WTC11 (cell line): ENCODE results near the gene NINJ2. TPM values are rescaled to one million over a fixed set of nuclear protein-coding genes. Genes with fewer than 3 reads are reported as not detected.

Experiments
- ATAC-seq: fragments of 200-7000 bp; cut with Tn5 transposase; 2 replicates; pipeline ENCODE4 v1.10.0; 2021; ENCODE audit warnings: mild to moderate bottlenecking, moderate library complexity
- CTCF ChIA-PET: fragments of 300-600 bp; sonication (Branson Sonifier 250); formaldehyde crosslinking; loops from one replicate; lab custom pipeline; 2021; ENCODE audit warnings: antibody characterized with exemption; lab: Charles Lee
- POLR2A ChIA-PET: fragments of 350-600 bp; sonication (Branson Sonifier 250); formaldehyde crosslinking; loops from one replicate; lab custom pipeline; 2021; ENCODE audit warnings: antibody characterized with exemption; lab: Charles Lee
- DNase-seq: peaks from one replicate; pipeline ENCODE4 v3.0.0; 2021; ENCODE audit warnings: low spot score
- H3K27ac Mint-ChIP-seq: 2 replicates; pipeline ENCODE4 v1.8.0; 2021; ENCODE audit warnings: mixed read lengths
- H3K27me3 Mint-ChIP-seq: 2 replicates; pipeline ENCODE4 v1.8.0; 2021; ENCODE audit warnings: low read depth, mild to moderate bottlenecking, moderate library complexity, mixed read lengths
- H3K36me3 Mint-ChIP-seq: 2 replicates; pipeline ENCODE4 v1.8.0; 2021; ENCODE audit warnings: mixed read lengths
- H3K4me1 Mint-ChIP-seq: 2 replicates; pipeline ENCODE4 v1.8.0; 2022; ENCODE audit warnings: mixed read lengths
- H3K4me3 Mint-ChIP-seq: 2 replicates; pipeline ENCODE4 v1.8.0; 2021; ENCODE audit warnings: mild to moderate bottlenecking, moderate library complexity, mixed read lengths
- H3K9me3 Mint-ChIP-seq: 2 replicates; pipeline ENCODE4 v1.8.0; 2021; ENCODE audit warnings: mixed read lengths
- AFF4 ChIP-seq: sonication (generic); formaldehyde crosslinking; IDR thresholded peaks from 2 replicates; pipeline ENCODE4 v1.8.1; 2023; ENCODE audit warnings: mild to moderate bottlenecking, missing genetic modification reagents, borderline replicate concordance
- ATF2 ChIP-seq: sonication (generic); formaldehyde crosslinking; IDR thresholded peaks from 2 replicates; pipeline ENCODE4 v1.8.1; 2022; ENCODE audit warnings: low read depth, missing genetic modification reagents, borderline replicate concordance
- ATF3 ChIP-seq: sonication (generic); formaldehyde crosslinking; conservative IDR thresholded peaks from 2 replicates; pipeline ENCODE4 v1.8.1; 2022; ENCODE audit warnings: mild to moderate bottlenecking, missing genetic modification reagents
- EMX1 ChIP-seq: fragments of 250-450 bp; sonication (Bioruptor Pico); IDR thresholded peaks from 2 replicates; pipeline ENCODE4 v1.8.0; 2021; ENCODE audit warnings: mild to moderate bottlenecking
- FOXK1 ChIP-seq: sonication (generic); formaldehyde crosslinking; IDR thresholded peaks from 2 replicates; pipeline ENCODE4 v1.8.0; 2022; ENCODE audit warnings: mild to moderate bottlenecking, moderate library complexity, missing genetic modification reagents
- HMGXB4 ChIP-seq: sonication (generic); formaldehyde crosslinking; IDR thresholded peaks from 2 replicates; pipeline ENCODE4 v1.8.1; 2023; ENCODE audit warnings: mild to moderate bottlenecking, moderate library complexity, missing genetic modification reagents
- IRF2 ChIP-seq: sonication (generic); formaldehyde crosslinking; IDR thresholded peaks from 2 replicates; pipeline ENCODE4 v1.8.0; 2022; ENCODE audit warnings: low read depth, missing genetic modification reagents, borderline replicate concordance
- KAT7 ChIP-seq: sonication (generic); formaldehyde crosslinking; IDR thresholded peaks from 2 replicates; pipeline ENCODE4 v1.8.1; 2023; ENCODE audit warnings: missing genetic modification reagents, mild to moderate bottlenecking, borderline replicate concordance
- NFYB ChIP-seq: sonication (generic); formaldehyde crosslinking; conservative IDR thresholded peaks from 2 replicates; pipeline ENCODE4 v1.8.0; 2022; ENCODE audit warnings: low read depth, missing genetic modification reagents
- PRDM15 ChIP-seq: sonication (generic); formaldehyde crosslinking; IDR thresholded peaks from 2 replicates; pipeline ENCODE4 v1.8.0; 2022; ENCODE audit warnings: missing genetic modification reagents
- RORB ChIP-seq: fragments of 250-450 bp; sonication (Bioruptor Pico); IDR thresholded peaks from 2 replicates; pipeline ENCODE4 v1.9.0; 2021; ENCODE audit warnings: mild to moderate bottlenecking
- TEAD1 ChIP-seq: sonication (generic); formaldehyde crosslinking; IDR thresholded peaks from 2 replicates; pipeline ENCODE4 v1.8.0; 2022; ENCODE audit warnings: mild to moderate bottlenecking, missing genetic modification reagents
- TP53 ChIP-seq: sonication (generic); formaldehyde crosslinking; IDR thresholded peaks from 2 replicates; pipeline ENCODE4 v1.8.1; 2023; ENCODE audit warnings: mild to moderate bottlenecking, missing genetic modification reagents
- ZMAT4 ChIP-seq: fragments of 250-450 bp; sonication (Bioruptor Pico); IDR thresholded peaks from 2 replicates; pipeline ENCODE4 v1.9.0; 2021; ENCODE audit warnings: mild to moderate bottlenecking
- ZNF121 ChIP-seq: sonication (generic); formaldehyde crosslinking; IDR thresholded peaks from 2 replicates; pipeline ENCODE4 v1.8.0; 2023; ENCODE audit warnings: missing genetic modification reagents
- ZNF425 ChIP-seq: fragments of 250-450 bp; sonication (Bioruptor Pico); conservative IDR thresholded peaks from 2 replicates; pipeline ENCODE4 v1.9.0; 2021; ENCODE audit warnings: mild to moderate bottlenecking
- total RNA-seq: library from RNA; stranded (reverse); gene quantifications from 3 replicates; pipeline ENCODE4 v1.2.3, GENCODE V29; 2021
- TF ChIP-seq, protein P1 (sequence below): fragments of 250-450 bp; sonication (Bioruptor Pico); IDR thresholded peaks from 2 replicates; pipeline ENCODE4 v2.1.2; 2022; ENCODE audit warnings: mild to moderate bottlenecking, moderate library complexity

Gene NINJ2
- total RNA-seq, 1 experiment from 2014 or later: 0.42 TPM

GRCh38 chr12:613996-614395, 49.2 kb downstream of the NINJ2 start (continued):
- TF ChIP-seq HMGXB4 (CRISPR knock-in tag): no peak
- TF ChIP-seq ATF2 (CRISPR knock-in tag): no peak
- TF ChIP-seq ZMAT4 (CRISPR knock-in tag): no peak
- no peak for TF ChIP-seq TEAD1 (CRISPR knock-in tag)

DNA sequence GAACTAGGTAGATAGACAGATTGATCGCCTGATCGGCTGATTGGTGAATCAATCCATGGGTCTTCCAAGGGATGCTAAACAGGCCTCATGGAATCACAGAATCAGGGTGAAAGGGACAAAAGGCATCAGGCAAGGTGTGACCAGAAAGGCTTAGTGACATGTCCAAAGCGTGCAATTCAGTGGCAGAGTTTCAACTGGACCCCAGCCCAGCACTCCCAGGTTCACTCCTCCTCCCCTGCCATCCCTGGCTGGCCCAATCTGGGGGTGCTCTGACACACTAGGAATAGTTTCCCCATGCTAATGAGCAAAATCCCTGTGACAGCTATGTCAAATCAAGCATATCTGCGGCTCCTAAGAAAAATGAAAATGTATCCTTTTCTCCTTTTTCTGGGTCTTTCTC, 50.4 kb downstream of the NINJ2 start:
- no peak overlapping the region for H3K4me3 Mint-ChIP-seq
- no peaks in the 10 kb centered on the region for H3K36me3 Mint-ChIP-seq
- no peaks in the 10 kb centered on the region; the same call in 1 of the 2 replicates for H3K27me3 Mint-ChIP-seq
- H3K9me3 Mint-ChIP-seq: no peaks in the 10 kb centered on the region
- DNase-seq: no peak
- no peak for TF ChIP-seq TP53
- TF ChIP-seq ZNF425 (CRISPR knock-in tag): no peak
- TF ChIP-seq, protein P1, sequence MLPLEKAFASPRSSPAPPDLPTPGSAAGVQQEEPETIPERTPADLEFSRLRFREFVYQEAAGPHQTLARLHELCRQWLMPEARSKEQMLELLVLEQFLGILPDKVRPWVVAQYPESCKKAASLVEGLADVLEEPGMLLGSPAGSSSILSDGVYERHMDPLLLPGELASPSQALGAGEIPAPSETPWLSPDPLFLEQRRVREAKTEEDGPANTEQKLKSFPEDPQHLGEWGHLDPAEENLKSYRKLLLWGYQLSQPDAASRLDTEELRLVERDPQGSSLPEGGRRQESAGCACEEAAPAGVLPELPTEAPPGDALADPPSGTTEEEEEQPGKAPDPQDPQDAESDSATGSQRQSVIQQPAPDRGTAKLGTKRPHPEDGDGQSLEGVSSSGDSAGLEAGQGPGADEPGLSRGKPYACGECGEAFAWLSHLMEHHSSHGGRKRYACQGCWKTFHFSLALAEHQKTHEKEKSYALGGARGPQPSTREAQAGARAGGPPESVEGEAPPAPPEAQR: no peak
- TF ChIP-seq RORB (CRISPR knock-in tag): no peak
- no peak for TF ChIP-seq EMX1 (CRISPR knock-in tag)
- no peak for TF ChIP-seq FOXK1 (CRISPR knock-in tag)
- no peak for TF ChIP-seq IRF2 (CRISPR knock-in tag)
- no peak for TF ChIP-seq NFYB
- TF ChIP-seq AFF4: no peak
- no peak for TF ChIP-seq ZNF121
- TF ChIP-seq PRDM15 (CRISPR knock-in tag): no peak
- TF ChIP-seq KAT7 (CRISPR knock-in tag): no peak
- TF ChIP-seq ATF3 (CRISPR knock-in tag): no peak
- POLR2A ChIA-PET: no interaction called here
- peaks cover 9% of the 10 kb centered on the region; the same call in 1 of the 2 replicates for H3K4me1 Mint-ChIP-seq
- H3K27ac Mint-ChIP-seq: no peak overlapping the region; the same call in 1 of the 2 replicates
- CTCF ChIA-PET: no interaction called here
- ATAC-seq: no peak
